Erythroblast (primary cell): ENCODE measurements around the gene CLIC4.

ENCODE experiments used
- GATA1 ChIP-seq: IDR thresholded peaks from 2 replicates; pipeline ENCODE4 v1.6.1; 2011; ENCODE audit warnings: low read depth, mild to moderate bottlenecking, control low read depth, low read length, moderate library complexity
- POLR2A ChIP-seq: IDR thresholded peaks from 2 replicates; pipeline ENCODE4 v1.6.1; 2011; ENCODE audit warnings: mild to moderate bottlenecking, low read length

DNA sequence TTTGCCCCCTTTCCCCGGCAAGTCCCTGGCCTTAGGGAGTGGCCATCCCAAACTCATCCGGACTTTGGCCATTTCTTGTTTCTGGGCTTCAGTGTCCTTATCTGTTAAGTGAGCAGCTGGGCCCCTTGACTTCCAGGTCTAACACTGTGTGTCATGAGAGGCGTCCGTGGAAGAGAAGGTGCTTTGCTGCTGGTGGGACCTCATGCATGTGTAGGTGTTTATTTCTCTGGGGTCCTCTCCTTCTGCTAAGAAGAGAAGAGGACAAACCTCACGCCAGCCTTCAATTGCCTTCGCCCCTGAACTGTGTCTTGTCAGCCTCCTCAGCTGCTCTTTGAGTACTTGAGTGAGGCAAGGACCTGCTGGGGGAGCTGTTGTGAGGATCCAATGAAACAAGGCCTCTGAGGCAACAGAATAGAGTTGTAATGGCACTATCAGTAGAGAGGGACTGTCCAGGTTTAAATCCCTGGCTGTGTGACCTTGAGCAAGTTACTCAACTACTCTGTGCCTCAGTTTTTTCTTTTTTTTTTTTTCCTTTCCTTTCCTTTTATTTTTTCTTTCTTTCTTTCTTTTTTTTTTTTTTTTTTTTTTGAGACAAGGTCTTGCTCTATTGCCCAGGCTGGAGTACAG, 112.4 kb downstream of the CLIC4 start:
- TF ChIP-seq POLR2A = no peak
- no peak for TF ChIP-seq GATA1
